Pulmonary artery endothelial cell (primary cell): ENCODE results near the gene SLC35G6. TPM values are rescaled to one million over a fixed set of nuclear protein-coding genes. Genes with fewer than 3 reads are reported as not detected.
"Not testable (repeated sequence)": the region's sequence is repeated elsewhere in the genome, so short reads cannot be mapped to it uniquely, and the experiment has no call there.

Experiments
- DNase-seq: peaks from one replicate; pipeline ENCODE4 v3.0.0-alpha.2; 2011; ENCODE audit warnings: low read depth, low spot score
- total RNA-seq: library from RNA; depleted of rRNA; stranded (reverse); fragments of >200 nt; gene quantifications from 2 replicates; pipeline ENCODE4 v1.2.3, GENCODE V29; 2014

The SLC35G6 gene
- total RNA-seq, 1 donor from 2014 or later: not detected

GRCh38 chr17:7460850-7461660 is 20.2 kb upstream of the SLC35G6 start:
- DNase-seq: no peak

DNA sequence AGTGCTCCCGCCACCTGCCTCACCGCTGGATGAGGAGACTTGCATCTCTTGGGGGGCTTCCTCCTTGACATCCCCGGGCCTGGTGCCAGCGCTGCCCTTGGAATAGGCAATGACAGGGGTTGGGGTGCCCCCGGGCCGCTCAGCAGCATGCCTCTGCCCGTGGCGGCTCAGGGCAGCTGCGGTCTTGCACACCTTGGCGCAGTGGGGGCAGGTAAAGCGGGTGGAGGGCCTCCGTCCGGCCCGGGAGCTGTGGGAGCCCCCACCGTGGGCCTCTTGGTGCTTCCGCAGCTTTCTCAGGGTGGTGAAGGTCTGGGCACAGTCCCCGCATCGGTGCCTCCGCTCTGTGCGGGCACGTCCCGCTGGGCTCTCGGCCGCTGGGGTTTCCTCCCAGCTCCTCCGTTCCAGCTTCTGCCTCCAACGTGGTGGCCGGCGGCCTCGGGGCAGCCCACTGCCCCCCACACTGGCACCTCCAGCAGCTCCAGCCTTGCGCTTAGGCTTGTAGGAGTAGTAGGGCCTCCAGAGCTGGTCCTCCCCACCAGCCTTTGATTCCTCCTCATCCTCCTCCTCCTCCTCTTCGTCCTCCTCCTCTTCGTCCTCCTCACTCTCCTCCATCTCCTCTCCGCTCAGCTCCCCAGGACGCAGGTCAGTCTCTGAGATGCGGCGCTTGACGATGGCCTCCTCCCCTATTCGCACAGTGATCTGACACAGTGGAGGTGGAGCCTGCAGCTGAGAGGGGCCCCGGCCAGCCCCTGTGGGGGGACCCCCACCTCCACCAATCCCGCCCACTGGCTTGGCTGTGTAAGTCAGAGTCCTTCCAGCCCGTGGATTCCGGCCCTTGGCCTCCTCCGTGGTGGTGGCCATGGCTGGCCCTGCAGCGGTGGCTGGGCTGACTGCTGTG is 18.5 kb upstream of the SLC35G6 start:
- DNase-seq: no peak

DNA sequence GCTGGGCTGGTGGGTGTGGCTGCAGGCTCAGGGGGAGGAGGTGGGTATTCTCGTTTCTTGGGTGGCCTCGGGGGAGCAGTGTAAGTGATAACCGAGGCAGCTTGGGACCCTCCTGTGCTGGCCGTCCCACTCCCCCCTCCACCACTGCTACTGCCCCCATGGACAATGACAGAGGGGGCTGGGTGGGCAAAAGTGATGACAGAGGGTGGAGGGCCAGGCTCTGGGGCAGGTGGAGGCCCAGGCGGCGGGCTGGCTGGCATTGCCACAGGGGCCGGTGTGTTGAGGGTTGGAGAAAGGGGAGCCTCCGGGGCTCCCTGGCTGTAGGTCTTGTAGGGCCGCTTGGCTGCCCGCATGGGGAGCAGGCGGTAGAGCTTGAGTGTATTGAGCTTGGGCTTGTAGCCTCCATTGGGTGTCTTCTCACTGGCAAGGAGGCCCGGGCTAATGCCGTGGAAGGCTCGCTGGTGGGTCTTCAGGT is 17.8 kb upstream of the SLC35G6 start:
- DNase-seq: no peak

DNA sequence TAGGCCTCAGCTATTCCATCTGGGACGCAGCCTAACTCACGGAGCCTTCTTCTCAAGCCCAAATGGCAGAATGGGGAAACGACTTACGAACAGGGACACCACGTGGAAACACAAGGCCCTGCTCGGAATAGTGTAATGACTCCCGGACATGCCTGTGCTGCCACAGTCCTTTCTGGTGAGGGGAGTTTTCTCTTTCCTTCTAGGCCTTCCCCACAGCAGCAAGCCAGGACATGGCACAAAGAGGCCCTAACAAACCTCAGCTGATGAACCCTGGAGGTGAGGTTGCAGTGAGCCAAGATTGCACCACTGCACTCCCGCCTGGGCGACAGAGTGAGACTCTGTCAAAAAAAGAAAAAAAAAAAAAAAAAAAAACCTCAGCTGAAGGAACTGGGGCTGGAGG is 17.2 kb upstream of the SLC35G6 start:
- DNase-seq: no peak

GRCh38 chr17:7465597-7466275 is 15.5 kb upstream of the SLC35G6 start:
- DNase-seq: no peak

DNA sequence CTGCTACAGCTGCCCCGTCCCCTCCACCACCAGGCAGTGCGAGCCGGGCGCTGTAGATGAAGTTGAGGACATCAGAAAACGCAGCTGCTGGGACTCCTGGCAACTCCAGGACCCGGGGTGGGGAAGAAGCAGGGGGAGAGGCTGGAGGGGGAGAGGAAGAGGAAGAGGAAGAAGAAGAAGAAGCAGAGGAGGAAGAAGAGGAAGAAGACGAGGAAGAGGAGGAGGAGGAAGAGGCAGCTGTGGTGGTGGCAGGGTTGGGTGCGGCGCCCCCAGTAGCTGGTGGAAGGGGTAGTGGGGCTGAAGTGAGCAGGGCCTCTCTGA is 15.0 kb upstream of the SLC35G6 start:
- DNase-seq: no peak

- DNase-seq: no peak
Observed at GRCh38 chr17:7466639-7467341, 14.5 kb upstream of the SLC35G6 start.

GRCh38 chr17:7467498-7467897 is 13.7 kb upstream of the SLC35G6 start:
- no peak for DNase-seq

DNA sequence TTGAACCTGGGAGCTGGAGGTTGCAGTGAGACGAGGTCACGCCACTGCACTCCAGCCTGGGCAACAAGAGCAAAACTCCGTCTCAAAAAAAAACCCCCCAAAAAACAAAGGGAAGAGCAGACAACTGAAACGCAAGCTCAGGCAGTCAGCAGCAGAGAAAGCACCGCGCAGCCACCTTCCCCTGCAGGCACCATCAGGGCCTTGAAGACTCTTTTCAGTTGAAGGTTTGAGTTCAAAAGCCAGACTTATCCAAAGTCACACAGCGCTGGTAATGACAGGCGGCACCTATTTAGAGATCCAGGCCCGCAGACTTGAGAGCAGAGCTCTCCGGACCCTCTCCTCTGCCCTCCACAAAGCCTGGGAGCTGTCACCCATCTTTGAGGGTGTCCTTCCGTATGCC is 13.0 kb upstream of the SLC35G6 start:
- no peak for DNase-seq

- DNase-seq: no peak
Observed at GRCh38 chr17:7468804-7469389, 12.3 kb upstream of the SLC35G6 start.

- not testable (repeated sequence) for DNase-seq
Observed at GRCh38 chr17:7469843-7470242, 11.4 kb upstream of the SLC35G6 start.

- DNase-seq: not testable (repeated sequence)
Observed at GRCh38 chr17:7470457-7470973, 10.7 kb upstream of the SLC35G6 start.

- no peak for DNase-seq
Observed at GRCh38 chr17:7471729-7472128, 9.5 kb upstream of the SLC35G6 start.

- not testable (repeated sequence) for DNase-seq
Observed at GRCh38 chr17:7474767-7475166, 6.5 kb upstream of the SLC35G6 start.

DNA sequence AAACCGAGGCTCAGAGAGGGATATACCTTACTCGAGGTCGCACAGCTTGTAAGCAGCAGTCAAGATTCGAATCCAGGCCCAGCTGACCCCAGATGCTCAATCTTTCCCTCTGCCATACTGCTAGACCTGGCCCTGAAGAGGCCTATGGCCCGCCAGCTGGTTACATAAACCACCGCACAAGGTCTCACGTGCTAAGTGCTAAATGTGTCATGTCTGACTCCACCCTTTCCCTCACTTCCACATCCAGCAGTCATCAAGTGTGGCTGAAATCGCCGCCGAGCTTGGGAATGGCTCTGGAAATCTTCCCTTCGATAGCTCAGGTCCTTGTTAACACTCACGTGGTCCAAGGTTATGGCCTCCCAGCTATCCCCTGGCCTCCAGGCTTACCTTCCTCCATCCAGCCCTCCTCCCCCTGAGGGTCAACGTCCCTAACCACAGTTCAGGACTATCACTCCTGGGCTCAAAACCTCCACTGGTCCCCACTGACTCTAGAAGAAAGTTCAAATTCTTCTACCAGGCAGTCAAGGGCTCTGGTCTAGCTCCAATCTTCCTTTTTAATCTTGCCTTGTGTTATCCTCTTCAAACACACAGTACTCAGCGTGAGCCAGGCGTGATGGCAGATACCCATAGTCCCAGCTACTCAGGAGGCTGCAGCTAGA is 5.4 kb upstream of the SLC35G6 start:
- no peak for DNase-seq

DNA sequence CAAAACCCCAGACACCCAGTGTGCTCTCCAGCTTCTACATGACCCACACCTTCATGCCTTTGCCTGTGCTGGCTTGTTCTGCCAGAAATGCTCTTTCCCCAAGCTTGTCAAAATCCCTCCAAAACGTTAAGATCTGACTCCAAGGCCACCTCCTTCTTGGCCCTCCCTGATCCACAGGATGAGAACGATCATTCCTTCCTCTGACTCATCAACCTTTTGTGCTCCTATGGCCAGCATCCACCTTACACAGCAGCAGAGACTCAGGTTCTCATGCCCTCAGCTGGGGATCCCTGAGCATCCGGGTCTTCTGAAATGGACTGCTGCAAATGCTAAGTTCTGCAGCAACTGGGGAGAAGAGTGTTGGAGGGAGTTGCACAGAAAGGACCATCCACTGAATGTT is 4.8 kb upstream of the SLC35G6 start:
- DNase-seq: no peak

DNA sequence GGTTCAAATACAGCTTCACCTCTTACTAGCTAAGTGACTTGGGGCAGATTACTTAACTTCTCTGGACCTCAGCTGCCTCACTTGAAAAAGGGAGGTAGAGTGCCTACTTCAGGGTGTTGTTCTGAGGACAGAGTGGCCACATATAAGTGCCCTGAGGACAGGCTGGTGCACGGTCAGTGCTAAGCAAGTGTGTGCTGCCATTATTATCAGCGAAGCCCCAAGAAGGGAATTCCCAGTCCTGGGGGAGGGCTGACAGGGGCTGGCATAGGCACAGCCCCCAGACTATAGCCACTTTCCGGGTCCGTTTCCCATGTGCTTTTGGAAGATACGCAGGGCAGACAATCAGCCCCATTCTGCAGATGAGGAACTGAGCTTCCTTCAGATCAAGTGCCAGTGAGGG is 4.3 kb upstream of the SLC35G6 start:
- no peak for DNase-seq

DNA sequence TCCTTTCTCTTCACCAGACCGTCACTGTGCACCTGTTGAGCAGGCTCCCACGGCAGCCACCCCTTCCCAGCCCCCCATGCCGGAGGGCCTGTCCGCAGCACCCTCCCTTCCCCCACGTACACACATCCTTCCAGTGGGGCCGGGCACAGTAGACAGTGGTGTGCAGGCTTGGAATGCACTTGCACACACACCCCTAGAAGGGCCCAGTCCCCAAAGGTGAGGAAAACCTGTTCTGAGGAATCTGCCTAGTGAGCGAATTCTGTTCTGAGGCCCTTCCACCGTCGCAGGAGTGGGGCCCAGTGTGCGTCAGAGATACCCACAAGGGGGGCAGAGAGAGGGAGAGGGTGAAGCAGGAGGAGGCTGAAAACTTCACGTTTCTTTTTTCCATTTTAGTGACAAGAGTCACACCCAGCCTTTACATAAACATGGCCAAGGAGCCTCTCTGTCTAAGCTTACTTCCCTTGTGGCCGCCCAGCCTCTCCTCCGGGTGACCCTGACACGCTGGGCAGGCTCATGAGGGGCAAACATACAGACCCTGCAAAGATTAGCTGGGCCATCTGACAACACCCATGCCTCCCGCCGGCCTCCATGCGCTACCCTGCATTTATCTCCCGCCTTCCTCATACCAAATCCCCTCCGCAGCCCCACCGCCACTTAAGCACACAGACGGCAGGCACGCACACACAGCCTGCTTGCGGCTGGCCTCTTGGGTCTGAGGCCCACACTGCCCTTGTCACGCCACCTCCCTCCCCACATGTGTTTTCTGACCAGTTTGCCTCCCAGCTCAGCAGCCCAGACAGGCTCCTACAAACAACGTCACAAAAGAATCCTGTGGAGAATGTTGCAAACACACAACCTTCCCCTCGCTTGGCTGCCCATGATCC is 3.6 kb upstream of the SLC35G6 start:
- no peak for DNase-seq
